Calu3 (cell line): Measurements from ENCODE around the gene SGTA. TPM values are rescaled to one million over a fixed set of nuclear protein-coding genes. Genes with fewer than 3 reads are reported as not detected.

Experiments used
- BruUV-seq: library from RNA; stranded (reverse); fragments of 400-500 nt; replicated peaks from 2 replicates; lab custom pipeline; 2021; lab: Mats Ljungman, UMichigan
- CTCF ChIA-PET: fragments of 300-600 bp; sonication (Branson Sonifier 250); formaldehyde crosslinking; loops from one replicate; lab custom pipeline; 2022; ENCODE audit warnings: antibody characterized with exemption; lab: Charles Lee
- DNase-seq: peaks from one replicate; pipeline ENCODE4 v3.0.0; 2022
- H3K27ac Mint-ChIP-seq: one replicate; pipeline ENCODE4 v1.8.0; 2022; ENCODE audit warnings: mixed read lengths; ENCODE audit not compliant: unreplicated experiment
- H3K27me3 Mint-ChIP-seq: one replicate; pipeline ENCODE4 v1.8.0; 2022; ENCODE audit warnings: mixed read lengths; ENCODE audit not compliant: unreplicated experiment
- H3K36me3 Mint-ChIP-seq: one replicate; pipeline ENCODE4 v1.8.0; 2022; ENCODE audit warnings: mild to moderate bottlenecking, moderate library complexity, mixed read lengths; ENCODE audit not compliant: insufficient read depth, unreplicated experiment
- H3K4me1 Mint-ChIP-seq: one replicate; pipeline ENCODE4 v1.8.0; 2022; ENCODE audit warnings: mild to moderate bottlenecking, low read depth, mixed read lengths; ENCODE audit not compliant: unreplicated experiment
- H3K4me3 Mint-ChIP-seq: one replicate; pipeline ENCODE4 v1.8.0; 2022; ENCODE audit warnings: mild to moderate bottlenecking, low read depth, moderate library complexity, mixed read lengths; ENCODE audit not compliant: unreplicated experiment
- H3K9me3 Mint-ChIP-seq: one replicate; pipeline ENCODE4 v1.8.0; 2022; ENCODE audit warnings: low read depth, mixed read lengths; ENCODE audit not compliant: unreplicated experiment
- CTCF ChIP-seq: fragments of 200-600 bp; IDR thresholded peaks from one replicate; pipeline ENCODE4 v1.8.0; 2022; ENCODE audit warnings: antibody characterized with exemption; ENCODE audit not compliant: unreplicated experiment
- intact Hi-C: fragments of 100-400 bp; cut with micrococcal nuclease; formaldehyde crosslinking; loops from one replicate; pipeline ENCODE4 v1.10.0; 2022; ENCODE audit not compliant: unreplicated experiment
- total RNA-seq: library from RNA; stranded (reverse); gene quantifications from 2 replicates; pipeline ENCODE4 v1.2.3, GENCODE V29; 2022

Gene SGTA
- total RNA-seq, 1 experiment from 2014 or later: 44.7 TPM

- no peaks in the 10 kb centered on the region for H3K4me1 Mint-ChIP-seq
- no TSS peak for BruUV-seq
- H3K27me3 Mint-ChIP-seq: no peaks in the 10 kb centered on the region
- no peak for TF ChIP-seq CTCF
- peaks cover 16% of the 10 kb centered on the region for H3K36me3 Mint-ChIP-seq
- no peak overlapping the region for H3K27ac Mint-ChIP-seq
- CTCF ChIA-PET: no interaction called here
- no peaks in the 10 kb centered on the region for H3K9me3 Mint-ChIP-seq
- intact Hi-C loops: no loop called here
- H3K4me3 Mint-ChIP-seq: no peak overlapping the region
- DNase-seq: no peak
Observed at GRCh38 chr19:2804156-2805004, 21.3 kb upstream of the SGTA start.

GRCh38 chr19:2803486-2804155 is 20.5 kb upstream of the SGTA start:
- BruUV-seq: no TSS peak
- Mint-ChIP-seq H3K9me3 (no peaks in the 10 kb centered on the region), H3K36me3 (peaks cover 17% of the 10 kb centered on the region), H3K27me3 (no peaks in the 10 kb centered on the region), H3K4me1 (no peaks in the 10 kb centered on the region), H3K4me3 (no peak overlapping the region), H3K27ac (no peak overlapping the region)
- intact Hi-C loops: no loop called here
- TF ChIP-seq CTCF: no peak
- CTCF ChIA-PET: no interaction called here
- DNase-seq: no peak

- TF ChIP-seq CTCF: no peak
- CTCF ChIA-PET: no interaction called here
- no peaks in the 10 kb centered on the region for H3K27me3 Mint-ChIP-seq
- DNase-seq: no peak
- BruUV-seq: no TSS peak
- intact Hi-C loops: no loop called here
- H3K4me3 Mint-ChIP-seq: no peak overlapping the region
- H3K36me3 Mint-ChIP-seq: peaks cover 22% of the 10 kb centered on the region
- H3K9me3 Mint-ChIP-seq: no peaks in the 10 kb centered on the region
- H3K4me1 Mint-ChIP-seq: no peaks in the 10 kb centered on the region
- H3K27ac Mint-ChIP-seq: no peak overlapping the region
Observed at GRCh38 chr19:2802826-2803225, 19.8 kb upstream of the SGTA start.

- Mint-ChIP-seq H3K9me3 (no peaks in the 10 kb centered on the region), H3K27me3 (no peaks in the 10 kb centered on the region), H3K4me3 (no peak overlapping the region), H3K36me3 (peaks cover 23% of the 10 kb centered on the region), H3K4me1 (no peaks in the 10 kb centered on the region), H3K27ac (no peak overlapping the region)
- no peak for TF ChIP-seq CTCF
- intact Hi-C loops: no loop called here
- BruUV-seq: no TSS peak
- CTCF ChIA-PET: interaction anchor here (0.6 kb wide), 1 partner anchor 114 kb away, joined by 5 read pairs; no protein-coding TSS in a partner anchor
- DNase-seq: no peak
Observed at GRCh38 chr19:2800506-2800905, 17.4 kb upstream of the SGTA start.
